ENCODE data around the gene SRP14.

Gene SRP14

GRCh38 chr15:40066589-40066988 lies 27.6 kb upstream of the SRP14 start:
- Histone ChIP-seq H3K4me1 (ENCODE audit: insufficient read depth, poor library complexity, severe bottlenecking) (peaks cover 36% of the 10 kb centered on the region), H3K27ac (ENCODE audit: poor library complexity, severe bottlenecking) (peak overlapping the region; percentile 17)
- ATAC-seq (ENCODE audit: low read depth) = peak; percentile 32; the same call in 2 of the 3 replicates

DNA sequence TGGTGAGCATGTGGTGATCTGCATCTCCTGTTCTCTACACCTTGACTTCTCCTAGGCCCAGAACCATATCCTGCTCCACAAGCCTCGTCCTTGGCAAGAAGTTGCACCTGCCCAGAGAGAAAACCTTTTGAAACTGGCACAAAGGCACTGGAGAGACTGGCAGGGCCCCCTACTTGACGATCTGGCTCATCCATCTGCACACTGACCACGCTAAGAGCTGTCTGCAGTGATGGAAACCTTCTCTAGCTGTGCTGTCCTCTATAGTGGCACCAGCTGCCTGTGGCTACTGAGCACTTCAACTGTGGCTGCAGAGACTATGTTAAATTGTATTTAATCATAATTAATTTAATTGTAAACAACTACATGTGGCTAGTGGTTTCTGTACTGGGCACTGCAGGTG lies 26.2 kb upstream of the SRP14 start:
- Histone ChIP-seq H3K27me3 (ENCODE audit: insufficient read depth, poor library complexity, severe bottlenecking) (no peaks in the 10 kb centered on the region), H3K4me1 (ENCODE audit: insufficient read depth, poor library complexity, severe bottlenecking) (peaks cover 36% of the 10 kb centered on the region), H3K27ac (ENCODE audit: poor library complexity, severe bottlenecking) (no peak overlapping the region), H3K36me3 (ENCODE audit: low read depth) (no peaks in the 10 kb centered on the region), H3K4me3 (ENCODE audit: severe bottlenecking) (no peak overlapping the region), H3K9me3 (ENCODE audit: severe bottlenecking) (no peaks in the 10 kb centered on the region)
- TF ChIP-seq CTCF (IDR thresholded peaks at IDR 0.05; ENCODE audit: poor library complexity, severe bottlenecking) = no peak
- ATAC-seq (ENCODE audit: low read depth) (no peak), DNase-seq (ENCODE audit: low spot score) (no peak)

More at GRCh38 chr15:40066589-40066988, 27.6 kb upstream of the SRP14 start:
- H3K4me3 ChIP-seq (ENCODE audit: severe bottlenecking) = no peak overlapping the region
- H3K27me3 ChIP-seq (ENCODE audit: insufficient read depth, poor library complexity, severe bottlenecking) = no peaks in the 10 kb centered on the region
- no peak for DNase-seq (ENCODE audit: low spot score)
- no peak for TF ChIP-seq CTCF (IDR thresholded peaks at IDR 0.05; ENCODE audit: poor library complexity, severe bottlenecking)
- no peaks in the 10 kb centered on the region for H3K9me3 ChIP-seq (ENCODE audit: severe bottlenecking)
- no peaks in the 10 kb centered on the region for H3K36me3 ChIP-seq (ENCODE audit: low read depth)

DNA sequence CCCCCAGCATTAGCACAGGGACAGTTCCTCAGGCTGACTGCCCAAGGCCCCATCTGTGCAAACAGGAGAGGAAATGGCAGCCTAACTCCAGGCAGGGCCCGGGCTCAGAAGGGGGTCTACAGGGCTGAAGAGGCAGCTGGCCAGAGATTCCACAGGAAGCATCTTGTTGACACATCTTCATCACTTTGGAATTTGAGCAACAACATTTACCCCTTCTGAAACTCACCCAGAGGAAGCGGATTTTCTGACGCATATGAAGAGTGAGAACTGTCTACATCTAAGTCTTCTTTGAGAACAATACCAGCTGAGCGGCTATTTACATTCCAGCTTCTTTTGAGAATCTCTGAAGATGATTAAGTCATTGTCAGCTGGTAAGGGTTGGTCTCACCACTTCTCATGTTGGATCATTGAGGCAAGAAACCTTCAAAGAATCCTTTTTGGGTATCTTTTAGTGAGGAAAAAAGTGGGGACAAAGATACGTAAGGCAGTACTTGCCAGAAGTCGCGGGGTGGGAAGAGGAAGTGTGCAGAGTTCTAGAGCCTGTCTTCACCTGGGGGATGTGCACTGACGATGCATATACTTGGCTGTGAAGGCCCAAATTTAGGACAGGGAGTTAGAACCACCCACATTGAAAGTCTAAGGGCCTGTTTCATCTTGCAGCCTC lies 25.4 kb upstream of the SRP14 start:
- Histone ChIP-seq H3K4me1 (ENCODE audit: insufficient read depth, poor library complexity, severe bottlenecking) (peaks cover 34% of the 10 kb centered on the region), H3K27ac (ENCODE audit: poor library complexity, severe bottlenecking) (peak overlapping the region; percentile 48), H3K36me3 (ENCODE audit: low read depth) (no peaks in the 10 kb centered on the region), H3K27me3 (ENCODE audit: insufficient read depth, poor library complexity, severe bottlenecking) (no peaks in the 10 kb centered on the region), H3K9me3 (ENCODE audit: severe bottlenecking) (no peaks in the 10 kb centered on the region), H3K4me3 (ENCODE audit: severe bottlenecking) (no peak overlapping the region)
- ATAC-seq (ENCODE audit: low read depth) (0 out of 3 replicates have a peak, but pooled peaks have one; percentile 3), DNase-seq (ENCODE audit: low spot score) (no peak)
- TF ChIP-seq CTCF (IDR thresholded peaks at IDR 0.05; ENCODE audit: poor library complexity, severe bottlenecking) = no peak

DNA sequence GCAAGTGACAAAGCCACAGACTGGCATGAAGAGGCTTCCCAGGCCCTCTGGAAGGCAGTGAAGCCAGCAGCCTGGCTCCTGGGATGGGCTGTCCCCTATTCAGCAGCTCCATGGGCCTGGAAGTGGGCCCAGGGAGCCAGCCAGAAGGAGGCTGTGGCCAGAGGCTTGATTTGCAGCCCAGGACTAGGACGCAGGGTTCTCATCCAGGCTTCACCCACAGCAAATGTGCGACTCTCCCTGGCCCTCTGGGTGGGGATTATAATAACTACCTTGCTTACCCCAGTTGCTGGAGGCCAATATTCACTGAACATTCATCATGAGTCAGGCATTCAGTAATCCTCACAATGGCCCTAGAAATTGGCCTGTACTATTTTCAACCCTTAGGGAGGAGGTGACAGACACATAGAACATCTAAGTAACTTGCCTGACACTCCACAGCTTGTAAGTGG lies 24.6 kb upstream of the SRP14 start:
- peaks cover 34% of the 10 kb centered on the region for H3K4me1 ChIP-seq (ENCODE audit: insufficient read depth, poor library complexity, severe bottlenecking)
- no peak for DNase-seq (ENCODE audit: low spot score)
- no peaks in the 10 kb centered on the region for H3K9me3 ChIP-seq (ENCODE audit: severe bottlenecking)
- no peaks in the 10 kb centered on the region for H3K36me3 ChIP-seq (ENCODE audit: low read depth)
- H3K27me3 ChIP-seq (ENCODE audit: insufficient read depth, poor library complexity, severe bottlenecking) = no peaks in the 10 kb centered on the region
- TF ChIP-seq CTCF (IDR thresholded peaks at IDR 0.05; ENCODE audit: poor library complexity, severe bottlenecking) = no peak
- H3K4me3 ChIP-seq (ENCODE audit: severe bottlenecking) = no peak overlapping the region
- ATAC-seq (ENCODE audit: low read depth) = peak; percentile 81
- H3K27ac ChIP-seq (ENCODE audit: poor library complexity, severe bottlenecking) = peak overlapping the region; percentile 48
